Activated T-cell treated with anti-CD3 and anti-CD28 coated beads for 4 hours (primary cell): ENCODE measurements around the gene SKA3.
A peak's percentile ranks its signal among the peaks of the same experiment; 100 is the strongest.
"Not testable (repeated sequence)": the region's sequence is repeated elsewhere in the genome, so short reads cannot be mapped to it uniquely, and the experiment has no call there.

Source experiments
- DNase-seq: peaks from one replicate; pipeline ENCODE4 v3.0.0-alpha.2; 2020

Gene SKA3

GRCh38 chr13:21176215-21176981 is at the start of gene SKA3, which contains the start of gene MRPL57:
SKA3 (minus strand) TSS chr13:21176552; CDS start chr13:21176477, 75 bp downstream.
MRPL57 (plus strand) TSS chr13:21176658; CDS start chr13:21176917, 259 bp downstream.
- DNase-seq, result peak; percentile 91

- no peak for DNase-seq
These were observed 48.7 kb upstream of the SKA3 start for GRCh38 chr13:21225082-21225481.

- no peak for DNase-seq
These were observed 44.9 kb upstream of the SKA3 start for GRCh38 chr13:21221268-21221667.

- not testable (repeated sequence) for DNase-seq
These were observed 43.4 kb upstream of the SKA3 start for GRCh38 chr13:21219716-21220115.

GRCh38 chr13:21219036-21219381 is 42.7 kb upstream of the SKA3 start:
- no peak for DNase-seq

GRCh38 chr13:21218351-21219035 is 42.1 kb upstream of the SKA3 start:
- no peak for DNase-seq

- DNase-seq, result no peak
These were observed 40.0 kb upstream of the SKA3 start for GRCh38 chr13:21216332-21216731.

- not testable (repeated sequence) for DNase-seq
These were observed 39.1 kb upstream of the SKA3 start for GRCh38 chr13:21215419-21215818.

GRCh38 chr13:21212138-21212775 is 35.9 kb upstream of the SKA3 start:
- no peak for DNase-seq

- DNase-seq, result no peak
These were observed 32.4 kb upstream of the SKA3 start for GRCh38 chr13:21208652-21209154.

GRCh38 chr13:21202767-21203531 is 26.6 kb upstream of the SKA3 start:
- DNase-seq, result no peak

- not testable (repeated sequence) for DNase-seq
These were observed 25.3 kb upstream of the SKA3 start for GRCh38 chr13:21201456-21202190.

GRCh38 chr13:21198391-21198790 is 22.0 kb upstream of the SKA3 start:
- not testable (repeated sequence) for DNase-seq

- DNase-seq, result not testable (repeated sequence)
These were observed 21.4 kb upstream of the SKA3 start for GRCh38 chr13:21197606-21198225.

- DNase-seq, result not testable (repeated sequence)
These were observed 18.4 kb upstream of the SKA3 start for GRCh38 chr13:21194756-21195155.

GRCh38 chr13:21186410-21186809 is 10.1 kb upstream of the SKA3 start:
- not testable (repeated sequence) for DNase-seq

GRCh38 chr13:21181671-21182070 is 5.3 kb upstream of the SKA3 start:
- DNase-seq, result no peak

GRCh38 chr13:21176982-21177284 is 581 bp upstream of the SKA3 start:
- DNase-seq, result no peak

- DNase-seq, result no peak
These were observed 617 bp downstream of the SKA3 start for GRCh38 chr13:21175656-21176214.

GRCh38 chr13:21173767-21174166 is 2.6 kb downstream of the SKA3 start:
- DNase-seq, result not testable (repeated sequence)

- DNase-seq, result no peak
These were observed 4.9 kb downstream of the SKA3 start for GRCh38 chr13:21171420-21171819.
